HUES64 (cell line): Measurements from ENCODE around the gene YLPM1.

Experiments
- H3K27ac ChIP-seq: 2 replicates; pipeline ENCODE4 v1.7.0; 2013; ENCODE audit warnings: low read depth, low read length, inconsistent platforms
- H3K27me3 ChIP-seq: 2 replicates; pipeline ENCODE4 v1.6.1; 2013; ENCODE audit warnings: mild to moderate bottlenecking, low read length; ENCODE audit not compliant: insufficient read depth
- H3K36me3 ChIP-seq: 2 replicates; pipeline ENCODE4 v1.6.1; 2013; ENCODE audit warnings: mild to moderate bottlenecking, low read length; ENCODE audit not compliant: insufficient read depth
- H3K4me1 ChIP-seq: 2 replicates; pipeline ENCODE4 v1.6.1; 2013; ENCODE audit warnings: mild to moderate bottlenecking, low read length, moderate library complexity; ENCODE audit not compliant: insufficient read depth
- H3K4me3 ChIP-seq: 2 replicates; pipeline ENCODE4 v1.5.1; 2013; ENCODE audit warnings: mild to moderate bottlenecking, low read length, moderate library complexity
- H3K9ac ChIP-seq: 2 replicates; pipeline ENCODE4 v1.6.1; 2013; ENCODE audit warnings: mild to moderate bottlenecking, low read depth, low read length
- H3K9me3 ChIP-seq: 2 replicates; pipeline ENCODE4 v1.6.1; 2013; ENCODE audit warnings: low read depth, low read length; ENCODE audit not compliant: insufficient read depth
- WGBS: fragments of 150-250, 120-280 bp; methylation state at CpG from one replicate; pipeline ENCODE4 v1.1.7; 2013; ENCODE audit warnings: missing lambda C conversion rate; 5-methylcytosine and 5-hydroxymethylcytosine counted together

The YLPM1 gene

GRCh38 chr14:74859757-74860552, 96.8 kb downstream of the YLPM1 start:
- Histone ChIP-seq H3K9me3 (no peaks in the 10 kb centered on the region), H3K4me1 (peaks cover 2% of the 10 kb centered on the region; the same call in 1 of the 2 replicates), H3K9ac (no peak overlapping the region), H3K4me3 (no peak overlapping the region), H3K36me3 (no peaks in the 10 kb centered on the region), H3K27me3 (no peaks in the 10 kb centered on the region), H3K27ac (no peak overlapping the region)
- WGBS = 80% methylated on average over 8 of the region's 10 CpGs

- 26% methylated on average over 7 of the region's 7 CpGs for WGBS
Measured at GRCh38 chr14:74860899-74861733, 98.0 kb downstream of the YLPM1 start.

GRCh38 chr14:74861734-74862090, 98.6 kb downstream of the YLPM1 start:
- no peak overlapping the region for H3K4me3 ChIP-seq
- no peak overlapping the region for H3K9ac ChIP-seq
- peaks cover 2% of the 10 kb centered on the region; the same call in 1 of the 2 replicates for H3K4me1 ChIP-seq
- H3K27me3 ChIP-seq = no peaks in the 10 kb centered on the region
- 92% methylated on average over 2 of the region's 3 CpGs for WGBS
- no peaks in the 10 kb centered on the region for H3K36me3 ChIP-seq
- no peaks in the 10 kb centered on the region for H3K9me3 ChIP-seq
- H3K27ac ChIP-seq = no peak overlapping the region

More at GRCh38 chr14:74860899-74861733, 98.0 kb downstream of the YLPM1 start:
- Histone ChIP-seq H3K4me1 (peaks cover 2% of the 10 kb centered on the region; the same call in 1 of the 2 replicates), H3K36me3 (no peaks in the 10 kb centered on the region), H3K9me3 (no peaks in the 10 kb centered on the region), H3K9ac (no peak overlapping the region), H3K27ac (no peak overlapping the region), H3K27me3 (no peaks in the 10 kb centered on the region), H3K4me3 (no peak overlapping the region)

GRCh38 chr14:74863274-74863673, 100.2 kb downstream of the YLPM1 start:
- H3K4me3 ChIP-seq = no peak overlapping the region
- H3K36me3 ChIP-seq = no peaks in the 10 kb centered on the region
- no peaks in the 10 kb centered on the region for H3K9me3 ChIP-seq
- H3K27ac ChIP-seq = no peak overlapping the region
- H3K27me3 ChIP-seq = no peaks in the 10 kb centered on the region
- WGBS = 95% methylated on average over 9 of the region's 9 CpGs
- H3K9ac ChIP-seq = no peak overlapping the region
- peaks cover 2% of the 10 kb centered on the region; the same call in 1 of the 2 replicates for H3K4me1 ChIP-seq

- Histone ChIP-seq H3K4me1 (peaks cover 2% of the 10 kb centered on the region; the same call in 1 of the 2 replicates), H3K9ac (no peak overlapping the region), H3K27ac (no peak overlapping the region), H3K36me3 (no peaks in the 10 kb centered on the region), H3K27me3 (no peaks in the 10 kb centered on the region), H3K9me3 (no peaks in the 10 kb centered on the region), H3K4me3 (no peak overlapping the region)
- WGBS = 95% methylated on average over 6 of the region's 9 CpGs
Measured at GRCh38 chr14:74864198-74864597, 101.1 kb downstream of the YLPM1 start.

- H3K36me3 ChIP-seq = no peaks in the 10 kb centered on the region
- H3K27me3 ChIP-seq = no peaks in the 10 kb centered on the region
- H3K27ac ChIP-seq = no peak overlapping the region
- 80% methylated on average over 5 of the region's 5 CpGs for WGBS
- H3K4me1 ChIP-seq = peaks cover 2% of the 10 kb centered on the region; the same call in 1 of the 2 replicates
- no peaks in the 10 kb centered on the region for H3K9me3 ChIP-seq
- H3K4me3 ChIP-seq = no peak overlapping the region
- H3K9ac ChIP-seq = no peak overlapping the region
Measured at GRCh38 chr14:74865156-74865555, 102.0 kb downstream of the YLPM1 start.

- no peaks in the 10 kb centered on the region for H3K27me3 ChIP-seq
- H3K4me1 ChIP-seq = no peaks in the 10 kb centered on the region
- WGBS = 90% methylated on average over 3 of the region's 3 CpGs
- H3K9me3 ChIP-seq = no peaks in the 10 kb centered on the region
- no peaks in the 10 kb centered on the region for H3K36me3 ChIP-seq
- H3K27ac ChIP-seq = no peak overlapping the region
- H3K4me3 ChIP-seq = no peak overlapping the region
- no peak overlapping the region for H3K9ac ChIP-seq
Measured at GRCh38 chr14:74866708-74867389, 103.7 kb downstream of the YLPM1 start.

GRCh38 chr14:74867673-74868072, 104.6 kb downstream of the YLPM1 start:
- Histone ChIP-seq H3K4me3 (no peak overlapping the region), H3K9me3 (no peaks in the 10 kb centered on the region), H3K27me3 (no peaks in the 10 kb centered on the region), H3K4me1 (no peaks in the 10 kb centered on the region), H3K36me3 (no peaks in the 10 kb centered on the region), H3K9ac (no peak overlapping the region), H3K27ac (no peak overlapping the region)
- 83% methylated on average over 5 of the region's 5 CpGs for WGBS

GRCh38 chr14:74868739-74869138, 105.6 kb downstream of the YLPM1 start:
- H3K4me3 ChIP-seq = no peak overlapping the region
- no peak overlapping the region for H3K9ac ChIP-seq
- H3K27me3 ChIP-seq = no peaks in the 10 kb centered on the region
- no peaks in the 10 kb centered on the region for H3K36me3 ChIP-seq
- WGBS = 91% methylated on average over 7 of the region's 8 CpGs
- H3K27ac ChIP-seq = no peak overlapping the region
- H3K9me3 ChIP-seq = no peaks in the 10 kb centered on the region
- no peaks in the 10 kb centered on the region for H3K4me1 ChIP-seq

GRCh38 chr14:74871819-74872218, 108.7 kb downstream of the YLPM1 start:
- Histone ChIP-seq H3K27me3 (no peaks in the 10 kb centered on the region), H3K9me3 (no peaks in the 10 kb centered on the region), H3K4me3 (no peak overlapping the region), H3K36me3 (no peaks in the 10 kb centered on the region), H3K9ac (no peak overlapping the region), H3K4me1 (no peaks in the 10 kb centered on the region; the same call in 1 of the 2 replicates), H3K27ac (no peak overlapping the region)
- WGBS = 92% methylated on average over 4 of the region's 4 CpGs

GRCh38 chr14:74875204-74875603, 112.1 kb downstream of the YLPM1 start:
- no peak overlapping the region for H3K9ac ChIP-seq
- 97% methylated on average over 5 of the region's 5 CpGs for WGBS
- H3K4me1 ChIP-seq = peaks cover 3% of the 10 kb centered on the region; the same call in 1 of the 2 replicates
- H3K4me3 ChIP-seq = no peak overlapping the region
- no peaks in the 10 kb centered on the region for H3K9me3 ChIP-seq
- H3K27ac ChIP-seq = no peak overlapping the region
- H3K27me3 ChIP-seq = no peaks in the 10 kb centered on the region
- no peaks in the 10 kb centered on the region for H3K36me3 ChIP-seq
